Measurements from ENCODE around the gene KCNF1. TPM values are rescaled to one million over a fixed set of nuclear protein-coding genes. Genes with fewer than 3 reads are reported as not detected.

Gene KCNF1
- total and polyA plus RNA-seq, 2 of the 8 experiments (the other 6 are each of a cell fraction or from before 2014, with no cell fraction given), result 0.48 to 1.5 TPM

GRCh38 chr2:10884574-10884975, 27.2 kb upstream of the KCNF1 start:
- no peak overlapping the region for H4K8ac ChIP-seq (ENCODE audit: extremely low read depth, insufficient read depth, low read length)
- H3K79me1 ChIP-seq (ENCODE audit: low read depth, low read length), result no peaks in the 10 kb centered on the region
- H3K27ac ChIP-seq (ENCODE audit: low read depth, low read length), result no peak overlapping the region
- H2AFZ ChIP-seq (ENCODE audit: low read length), result peak overlapping the region; percentile 66
- no peak overlapping the region for H4K5ac ChIP-seq (ENCODE audit: insufficient read length, low read depth, low read length)
- H3K56ac ChIP-seq (replicated peaks; ENCODE audit: insufficient read length, low read depth, low read length), result no peak overlapping the region
- TF ChIP-seq SP1 (IDR thresholded peaks at IDR 0.05; ENCODE audit: low read depth, low read length) (peak; percentile 82), EP300 (IDR thresholded peaks at IDR 0.05; ENCODE audit: borderline replicate concordance in 1 of 2, low read depth in 2 of 2, low read length in 2 of 2) (no peak)
- ChIA-PET CTCF (ENCODE audit: partially characterized antibody) (interaction anchor here (0.6 to 6.8 kb wide), 7 partner anchors 19 to 52 kb away, joined by 4 to 38 read pairs (median 8); partner anchors contain the start of gene KCNF1), POLR2A (ENCODE audit: partially characterized antibody) (no interaction called here)
- no peak for FAIRE-seq
- no peak overlapping the region for H2BK5ac ChIP-seq (ENCODE audit: low read depth, low read length)
- no peak overlapping the region for H2AK5ac ChIP-seq (ENCODE audit: low read depth, low read length)
- H3K18ac ChIP-seq (ENCODE audit: extremely low read depth, low read length), result no peak overlapping the region
- no peak overlapping the region for H4K91ac ChIP-seq (replicated peaks; ENCODE audit: insufficient read length, low read length)
- H3K4me2 ChIP-seq (ENCODE audit: insufficient read depth in 1 of 2, low read depth in 2 of 2, low read length in 2 of 2), result peak overlapping the region; percentile 36 to 52; a peak in 3 of 4 replicates
- H2BK12ac ChIP-seq (ENCODE audit: low read depth, low read length), result no peak overlapping the region
- H3K9ac ChIP-seq (replicated peaks in 1 of 4; ENCODE audit: extremely low read depth in 1 of 4, low read depth in 3 of 4, low read length in 3 of 4), result no peak overlapping the region
- H3K23ac ChIP-seq (ENCODE audit: insufficient read length), result no peak overlapping the region
- H3K14ac ChIP-seq (ENCODE audit: insufficient read length), result no peak overlapping the region
- no peaks in the 10 kb centered on the region for H4K20me1 ChIP-seq (replicated peaks in 1 of 2; ENCODE audit: control insufficient read depth in 1 of 2, insufficient read depth in 2 of 2, low read length in 2 of 2)
- H2BK120ac ChIP-seq (replicated peaks; ENCODE audit: low read depth, low read length), result no peak overlapping the region
- H3K9me3 ChIP-seq (ENCODE audit: insufficient read depth in 2 of 2, low read depth in 1 of 2, low read length in 1 of 2), result no peaks in the 10 kb centered on the region
- H3K36me3 ChIP-seq (ENCODE audit: control insufficient read depth in 2 of 4, insufficient read depth in 4 of 4, low read length in 3 of 4), result no peaks in the 10 kb centered on the region
- H2BK15ac ChIP-seq (ENCODE audit: low read length), result no peak overlapping the region
- no peak overlapping the region for H2BK20ac ChIP-seq (ENCODE audit: low read length)
- no peaks in the 10 kb centered on the region for H3K79me2 ChIP-seq (ENCODE audit: control insufficient read depth in 1 of 2, insufficient read depth in 2 of 2, low read length in 2 of 2)
- no peak for DNase-seq (ENCODE audit: low read depth in 1 of 2, low spot score in 2 of 2)
- WGBS, 2 experiments (ENCODE audit: extremely low coverage in 1 of 2, insufficient coverage in 1 of 2, insufficient read length in 1 of 2, insufficient replicate concordance in 2 of 2, low coverage in 1 of 2, low lambda C conversion rate in 2 of 2, missing lambda C conversion rate in 1 of 2), result 39% methylated on average over 5 of the region's 5 CpGs; no CpG with 5 or more reads in 1 of the 2 experiments
- no peak overlapping the region for H3K4ac ChIP-seq (replicated peaks; ENCODE audit: insufficient read length, low read depth, low read length)
- H3K4me3 ChIP-seq (ENCODE audit: extremely low read depth in 1 of 4, insufficient read depth in 2 of 4, low read depth in 3 of 4, low read length in 4 of 4), result no peak overlapping the region; a peak in 1 of 8 replicates
- no peaks in the 10 kb centered on the region for H3K23me2 ChIP-seq (ENCODE audit: low read depth, low read length)
- H3K27me3 ChIP-seq (replicated peaks in 1 of 4; ENCODE audit: control insufficient read depth in 3 of 4, extremely low read depth in 1 of 4, insufficient read depth in 3 of 4, low read length in 3 of 4), result no peaks in the 10 kb centered on the region
- H3K4me1 ChIP-seq (replicated peaks in 1 of 4; ENCODE audit: control insufficient read depth in 3 of 4, insufficient read depth in 4 of 4, low read length in 3 of 4), result peaks cover 2 to 20% (median 11%) of the 10 kb centered on the region in 4 experiments; a peak in 5 of 7 replicates
